Vagina (tissue), 2 donors: Measurements from ENCODE around the gene RCAN2.

Experiments
- POLR2A ChIP-seq, 2 donors: fragments of 450-650 bp; IDR thresholded peaks; one replicate each; pipeline ENCODE4 v1.6.1; 2017; ENCODE audit warnings: antibody characterized with exemption in 2 of 2, mild to moderate bottlenecking in 2 of 2, moderate library complexity in 2 of 2
- POLR2AphosphoS5 ChIP-seq, 2 donors: sonication (generic); formaldehyde crosslinking; IDR thresholded peaks; one replicate each; pipeline ENCODE4 v1.9.0; 2017; ENCODE audit warnings: antibody characterized with exemption in 2 of 2, mild to moderate bottlenecking in 2 of 2, low read depth in 1 of 2; ENCODE audit not compliant: insufficient read depth in 1 of 2
- TF ChIP-seq, protein P1 (sequence below), 3 experiments: fragments of 450-650 bp in 2 of 3; fragments of 200-600 bp in 1 of 3; sonication (generic) in 1 of 3; IDR thresholded peaks; one replicate each; pipeline ENCODE4 v1.5.1; 2017 to 2019; ENCODE audit warnings: antibody characterized with exemption in 3 of 3, mild to moderate bottlenecking in 2 of 3, moderate library complexity in 2 of 3

DNA sequence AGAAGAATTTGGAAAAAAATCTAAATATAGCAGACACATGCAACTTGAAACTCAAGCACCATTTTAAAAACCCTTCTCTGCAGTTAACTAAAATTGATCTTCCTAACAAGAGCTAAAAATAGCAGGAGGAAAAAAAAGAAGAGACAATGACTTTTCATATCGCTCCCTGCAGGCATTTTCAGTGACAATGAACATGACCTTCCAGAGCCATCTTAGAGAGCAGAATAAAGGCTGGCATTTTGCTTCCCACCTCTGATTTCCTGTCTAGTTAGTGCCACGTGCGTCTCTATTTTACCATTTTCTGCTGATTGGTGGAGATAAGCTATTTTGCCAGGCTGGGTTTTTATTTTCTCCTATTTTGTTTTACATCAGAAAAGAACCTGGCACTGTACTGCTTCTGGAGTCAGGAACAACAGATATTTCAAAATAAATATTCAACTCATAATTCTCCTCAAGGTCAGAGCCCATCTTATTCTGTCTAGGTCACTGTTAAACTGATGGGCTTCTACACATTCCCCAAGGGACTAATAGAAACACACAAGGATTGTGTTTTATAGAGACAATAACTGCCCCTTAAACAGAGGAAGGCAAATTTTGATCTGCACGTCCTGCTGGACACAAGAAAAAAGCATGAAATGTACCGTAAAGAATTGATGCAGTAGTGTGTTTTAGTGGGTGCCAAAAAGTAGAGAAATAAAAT lies 250.2 kb downstream of the RCAN2 start:
- TF ChIP-seq, protein P1, sequence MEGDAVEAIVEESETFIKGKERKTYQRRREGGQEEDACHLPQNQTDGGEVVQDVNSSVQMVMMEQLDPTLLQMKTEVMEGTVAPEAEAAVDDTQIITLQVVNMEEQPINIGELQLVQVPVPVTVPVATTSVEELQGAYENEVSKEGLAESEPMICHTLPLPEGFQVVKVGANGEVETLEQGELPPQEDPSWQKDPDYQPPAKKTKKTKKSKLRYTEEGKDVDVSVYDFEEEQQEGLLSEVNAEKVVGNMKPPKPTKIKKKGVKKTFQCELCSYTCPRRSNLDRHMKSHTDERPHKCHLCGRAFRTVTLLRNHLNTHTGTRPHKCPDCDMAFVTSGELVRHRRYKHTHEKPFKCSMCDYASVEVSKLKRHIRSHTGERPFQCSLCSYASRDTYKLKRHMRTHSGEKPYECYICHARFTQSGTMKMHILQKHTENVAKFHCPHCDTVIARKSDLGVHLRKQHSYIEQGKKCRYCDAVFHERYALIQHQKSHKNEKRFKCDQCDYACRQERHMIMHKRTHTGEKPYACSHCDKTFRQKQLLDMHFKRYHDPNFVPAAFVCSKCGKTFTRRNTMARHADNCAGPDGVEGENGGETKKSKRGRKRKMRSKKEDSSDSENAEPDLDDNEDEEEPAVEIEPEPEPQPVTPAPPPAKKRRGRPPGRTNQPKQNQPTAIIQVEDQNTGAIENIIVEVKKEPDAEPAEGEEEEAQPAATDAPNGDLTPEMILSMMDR (IDR thresholded peaks at IDR 0.05) = no peak
- TF ChIP-seq POLR2AphosphoS5 (IDR thresholded peaks at IDR 0.05; ENCODE audit: insufficient read depth in 1 of 2, low read depth in 1 of 2) (no peak), POLR2A (IDR thresholded peaks at IDR 0.05) (no peak)
